ENCODE measurements around the gene ZBTB17. TPM values are rescaled to one million over a fixed set of nuclear protein-coding genes. Genes with fewer than 3 reads are reported as not detected.
"Not testable (repeated sequence)": the region's sequence is repeated elsewhere in the genome, so short reads cannot be mapped to it uniquely, and the experiment has no call there.

The ZBTB17 gene
- total RNA-seq, 1 donor from 2014 or later, result 47.1 TPM

DNA sequence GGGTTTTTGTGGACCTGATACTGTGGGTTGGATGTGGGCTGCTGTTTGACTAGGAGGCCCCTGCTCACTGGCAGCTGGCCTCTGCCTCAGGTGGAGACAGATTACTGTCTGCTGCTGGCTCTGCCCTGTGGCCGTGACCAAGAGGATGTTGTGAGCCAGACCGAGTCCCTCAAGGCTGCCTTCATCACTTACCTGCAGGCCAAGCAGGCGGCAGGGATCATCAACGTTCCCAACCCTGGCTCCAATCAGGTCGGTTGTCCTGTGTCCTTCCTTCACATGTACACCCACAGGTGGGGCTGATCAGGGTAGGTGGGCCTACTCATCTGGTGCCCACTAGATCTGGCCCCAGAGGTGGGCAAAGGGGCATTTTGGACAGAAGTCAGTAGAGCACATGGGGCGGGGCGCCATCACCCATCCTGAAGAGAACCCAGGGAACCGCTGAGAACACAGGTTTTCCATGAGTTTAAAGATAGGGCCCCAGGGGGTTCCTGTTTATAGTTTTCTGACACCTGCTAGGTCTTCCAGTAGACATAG, 37.2 kb downstream of the ZBTB17 start:
- no peak for DNase-seq (ENCODE audit: low read depth)

DNA sequence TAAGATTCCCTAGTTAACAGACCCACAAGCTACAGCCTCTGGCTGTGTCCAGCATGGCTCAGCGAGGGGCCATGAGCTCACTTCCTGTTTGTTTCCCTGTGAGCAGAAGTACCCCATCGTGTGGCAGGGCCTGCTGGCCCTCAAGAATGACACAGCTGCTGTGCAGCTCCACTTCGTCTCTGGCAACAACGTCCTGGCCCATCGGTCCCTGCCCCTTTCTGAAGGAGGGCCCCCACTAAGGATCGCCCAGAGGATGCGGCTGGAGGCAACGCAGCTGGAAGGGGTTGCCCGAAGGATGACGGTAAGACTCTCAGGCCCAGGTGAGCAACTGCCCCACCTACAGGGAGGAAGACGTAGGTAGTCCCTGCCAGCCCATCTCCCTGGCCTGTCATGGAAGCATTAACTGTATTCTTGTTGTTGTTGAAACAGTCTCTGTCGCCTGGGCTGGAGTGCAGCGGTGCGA, 38.2 kb downstream of the ZBTB17 start:
- peak; percentile 40 for DNase-seq (ENCODE audit: low read depth)

DNA sequence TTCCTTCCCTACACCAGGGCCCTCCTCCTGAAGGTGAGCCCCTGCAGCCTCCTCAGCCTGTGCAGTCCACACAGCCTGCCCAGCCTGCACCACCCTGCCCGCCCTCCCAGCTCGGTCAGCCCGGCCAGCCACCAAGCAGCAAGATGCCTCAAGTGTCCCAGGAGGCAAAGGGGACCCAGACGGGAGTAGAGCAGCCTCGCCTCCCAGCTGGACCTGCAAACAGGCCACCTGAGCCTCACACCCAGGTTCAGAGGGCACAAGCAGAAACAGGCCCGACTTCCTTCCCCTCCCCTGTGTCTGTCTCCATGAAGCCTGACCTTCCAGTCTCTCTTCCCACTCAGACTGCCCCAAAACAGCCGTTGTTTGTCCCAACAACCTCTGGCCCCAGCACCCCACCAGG, 38.8 kb downstream of the ZBTB17 start:
- DNase-seq (ENCODE audit: low read depth), result no peak

DNA sequence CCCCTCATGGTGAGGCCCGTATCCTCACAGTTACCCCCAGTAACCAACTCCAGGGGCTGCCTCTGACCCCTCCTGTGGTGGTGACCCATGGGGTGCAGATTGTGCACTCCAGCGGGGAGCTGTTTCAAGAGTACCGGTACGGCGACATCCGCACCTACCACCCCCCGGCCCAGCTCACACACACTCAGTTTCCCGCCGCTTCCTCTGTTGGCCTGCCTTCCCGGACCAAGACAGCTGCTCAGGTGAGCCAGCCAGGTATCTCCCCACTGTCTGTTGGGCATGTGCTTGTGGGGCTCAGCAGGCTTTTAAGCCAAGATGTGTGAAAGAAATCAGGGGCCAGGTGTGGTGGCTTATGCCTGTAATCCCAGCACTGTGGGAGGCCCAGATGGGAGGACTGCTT, 39.9 kb downstream of the ZBTB17 start:
- DNase-seq (ENCODE audit: low read depth), result no peak

- no peak for DNase-seq (ENCODE audit: low read depth)
Measured at GRCh38 chr1:15935056-15935950, 40.6 kb downstream of the ZBTB17 start.

DNA sequence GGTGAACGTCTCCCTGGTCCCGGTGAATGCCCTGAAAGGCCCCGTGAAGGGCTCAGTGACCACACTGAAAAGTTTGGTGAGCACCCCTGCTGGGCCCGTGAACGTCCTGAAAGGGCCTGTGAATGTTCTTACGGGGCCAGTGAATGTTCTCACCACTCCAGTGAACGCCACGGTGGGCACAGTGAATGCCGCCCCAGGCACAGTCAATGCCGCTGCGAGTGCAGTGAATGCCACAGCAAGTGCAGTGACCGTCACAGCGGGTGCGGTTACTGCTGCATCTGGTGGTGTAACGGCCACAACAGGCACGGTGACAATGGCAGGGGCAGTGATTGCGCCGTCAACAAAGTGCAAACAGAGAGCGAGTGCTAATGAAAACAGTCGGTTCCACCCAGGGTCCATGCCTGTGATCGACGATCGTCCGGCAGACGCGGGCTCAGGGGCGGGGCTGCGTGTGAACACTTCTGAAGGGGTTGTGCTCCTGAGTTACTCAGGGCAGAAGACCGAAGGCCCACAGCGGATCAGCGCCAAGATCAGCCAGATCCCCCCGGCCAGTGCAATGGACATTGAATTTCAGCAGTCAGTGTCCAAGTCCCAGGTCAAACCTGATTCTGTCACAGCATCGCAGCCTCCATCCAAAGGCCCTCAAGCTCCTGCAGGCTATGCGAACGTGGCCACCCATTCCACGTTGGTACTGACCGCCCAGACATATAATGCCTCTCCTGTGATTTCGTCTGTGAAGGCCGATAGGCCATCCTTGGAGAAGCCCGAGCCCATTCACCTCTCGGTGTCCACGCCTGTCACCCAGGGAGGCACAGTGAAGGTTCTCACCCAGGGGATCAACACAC, 41.5 kb downstream of the ZBTB17 start:
- no peak for DNase-seq (ENCODE audit: low read depth)

DNA sequence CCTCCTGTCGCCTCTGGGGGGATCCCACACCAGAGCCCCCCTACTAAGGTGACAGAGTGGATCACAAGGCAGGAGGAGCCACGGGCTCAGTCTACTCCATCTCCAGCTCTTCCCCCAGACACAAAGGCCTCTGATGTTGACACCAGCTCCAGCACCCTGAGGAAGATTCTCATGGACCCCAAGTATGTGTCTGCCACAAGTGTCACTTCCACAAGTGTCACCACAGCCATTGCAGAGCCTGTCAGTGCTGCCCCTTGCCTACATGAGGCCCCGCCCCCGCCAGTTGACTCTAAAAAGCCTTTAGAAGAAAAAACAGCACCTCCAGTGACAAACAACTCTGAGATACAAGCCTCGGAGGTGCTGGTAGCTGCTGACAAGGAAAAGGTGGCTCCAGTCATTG, 42.2 kb downstream of the ZBTB17 start:
- DNase-seq (ENCODE audit: low read depth), result no peak

- no peak for DNase-seq (ENCODE audit: low read depth)
Measured at GRCh38 chr1:15932612-15933011, 43.3 kb downstream of the ZBTB17 start.

GRCh38 chr1:15931884-15932283, 44.0 kb downstream of the ZBTB17 start:
- no peak for DNase-seq (ENCODE audit: low read depth)

GRCh38 chr1:15931401-15931800, 44.5 kb downstream of the ZBTB17 start:
- DNase-seq (ENCODE audit: low read depth), result no peak

GRCh38 chr1:15928971-15929965, 46.6 kb downstream of the ZBTB17 start:
- DNase-seq (ENCODE audit: low read depth), result no peak

DNA sequence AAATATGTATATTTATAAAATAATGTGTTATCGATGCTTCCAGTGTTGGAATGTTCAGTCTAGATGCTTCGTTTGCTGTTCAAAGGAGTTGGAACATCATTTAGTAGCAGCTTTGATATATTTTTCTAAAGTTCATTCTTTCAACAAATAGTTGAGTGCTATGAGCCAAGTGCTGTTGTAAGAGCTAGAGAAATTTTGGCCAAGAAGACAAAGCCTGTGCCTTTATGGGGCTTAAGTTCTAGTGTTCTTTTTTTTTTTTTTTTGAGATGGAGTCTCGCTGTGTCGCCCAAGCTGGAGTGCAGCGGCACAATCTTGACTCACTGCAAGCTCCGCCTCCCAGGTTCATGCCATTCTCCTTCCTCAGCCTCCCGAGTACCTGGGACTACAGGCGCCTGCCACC, 49.5 kb downstream of the ZBTB17 start:
- DNase-seq (ENCODE audit: low read depth), result not testable (repeated sequence)

- no peak for DNase-seq (ENCODE audit: low read depth)
Measured at GRCh38 chr1:15923241-15923640, 52.7 kb downstream of the ZBTB17 start.

- peak; percentile 51 for DNase-seq (ENCODE audit: low read depth)
Measured at GRCh38 chr1:15918962-15919715, 56.8 kb downstream of the ZBTB17 start.

GRCh38 chr1:15916916-15917315, 59.0 kb downstream of the ZBTB17 start:
- no peak for DNase-seq (ENCODE audit: low read depth)

GRCh38 chr1:15916417-15916816, 59.5 kb downstream of the ZBTB17 start:
- no peak for DNase-seq (ENCODE audit: low read depth)

DNA sequence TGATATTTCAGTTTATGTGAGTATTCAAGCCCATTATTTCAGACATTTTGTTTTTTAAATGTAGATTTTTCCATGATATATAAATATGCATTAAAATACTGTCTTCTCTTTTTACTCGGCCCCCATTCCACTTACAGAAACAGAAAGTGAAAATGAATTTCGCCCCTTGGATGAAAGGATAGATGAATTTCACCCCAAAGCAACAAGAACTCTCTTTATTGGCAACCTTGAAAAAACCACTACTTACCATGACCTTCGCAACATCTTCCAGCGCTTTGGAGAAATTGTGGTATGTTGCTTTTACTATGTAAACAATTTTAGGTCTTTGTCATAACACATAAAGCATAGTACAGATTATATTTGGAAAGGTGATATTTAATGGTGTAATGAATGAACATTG, 59.9 kb downstream of the ZBTB17 start:
- no peak for DNase-seq (ENCODE audit: low read depth)

GRCh38 chr1:15913607-15914006, 62.3 kb downstream of the ZBTB17 start:
- not testable (repeated sequence) for DNase-seq (ENCODE audit: low read depth)

GRCh38 chr1:15911927-15912326, 64.0 kb downstream of the ZBTB17 start:
- DNase-seq (ENCODE audit: low read depth), result no peak

DNA sequence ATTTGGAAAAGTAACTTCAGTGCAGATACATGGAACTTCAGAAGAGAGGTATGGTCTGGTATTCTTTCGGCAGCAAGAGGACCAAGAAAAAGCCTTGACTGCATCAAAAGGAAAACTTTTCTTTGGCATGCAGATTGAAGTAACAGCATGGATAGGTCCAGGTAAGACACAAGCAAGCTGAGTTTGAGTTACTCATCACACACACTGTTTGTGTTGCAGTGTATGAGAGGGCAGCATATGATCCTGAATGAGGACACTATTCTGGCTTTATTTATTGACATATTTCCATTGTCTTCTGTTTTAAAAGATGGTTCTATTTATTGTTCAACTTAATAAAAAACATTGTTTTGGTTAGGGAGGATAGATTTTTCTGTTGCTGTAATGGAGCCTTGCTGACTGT, 64.8 kb downstream of the ZBTB17 start:
- DNase-seq (ENCODE audit: low read depth), result no peak
